Measurements from ENCODE around the gene EPB41. TPM values are rescaled to one million over a fixed set of nuclear protein-coding genes. Genes with fewer than 3 reads are reported as not detected.
"Not testable (repeated sequence)": the region's sequence is repeated elsewhere in the genome, so short reads cannot be mapped to it uniquely, and the experiment has no call there.

Gene EPB41
- polyA plus RNA-seq, 2 of the 4 experiments (the other 2 are of a cell fraction): 4.9 to 12.8 TPM

DNA sequence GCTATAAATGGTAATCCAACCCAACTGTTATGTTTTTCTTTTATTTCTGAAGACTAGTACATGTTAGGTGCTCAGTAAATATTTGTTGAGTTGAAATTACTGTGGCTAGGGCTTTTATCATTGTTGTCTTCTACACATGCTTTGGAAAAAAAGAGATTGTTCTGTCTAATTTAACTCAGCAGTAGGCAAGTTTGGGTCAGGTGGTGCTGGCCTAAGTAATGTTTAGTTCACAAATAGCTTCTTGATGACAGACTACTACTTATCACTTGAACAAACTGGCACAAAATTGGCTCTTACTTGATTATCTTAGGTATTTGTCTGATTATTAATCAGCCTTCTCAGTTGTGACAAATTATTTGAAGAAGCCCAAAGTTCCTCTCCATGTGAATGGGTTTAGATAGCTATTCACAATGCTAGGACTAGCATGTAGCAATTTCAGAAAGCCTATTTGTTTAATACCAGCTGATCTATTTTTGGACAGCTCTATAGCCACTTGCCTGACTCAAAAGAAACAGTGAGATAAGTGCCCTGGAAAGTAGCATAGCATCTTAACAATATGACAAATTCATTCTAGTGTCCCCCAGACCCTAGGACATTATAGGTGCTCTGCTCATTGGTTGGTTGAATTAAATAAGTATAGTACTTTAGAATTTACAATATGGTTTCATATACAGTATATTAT lies 176.7 kb downstream of the EPB41 start:
- ChIA-PET POLR2A (no interaction called here), CTCF (no interaction called here)
- no peak overlapping the region for H3K4me3 ChIP-seq
- H3K9me3 ChIP-seq: no peaks in the 10 kb centered on the region
- H3K27ac ChIP-seq: no peak overlapping the region
- DNase-seq (ENCODE audit: low read depth in 1 of 2, low spot score in 1 of 2): no peak
- no peak overlapping the region for H3K4me2 ChIP-seq
- TF ChIP-seq, protein P1, sequence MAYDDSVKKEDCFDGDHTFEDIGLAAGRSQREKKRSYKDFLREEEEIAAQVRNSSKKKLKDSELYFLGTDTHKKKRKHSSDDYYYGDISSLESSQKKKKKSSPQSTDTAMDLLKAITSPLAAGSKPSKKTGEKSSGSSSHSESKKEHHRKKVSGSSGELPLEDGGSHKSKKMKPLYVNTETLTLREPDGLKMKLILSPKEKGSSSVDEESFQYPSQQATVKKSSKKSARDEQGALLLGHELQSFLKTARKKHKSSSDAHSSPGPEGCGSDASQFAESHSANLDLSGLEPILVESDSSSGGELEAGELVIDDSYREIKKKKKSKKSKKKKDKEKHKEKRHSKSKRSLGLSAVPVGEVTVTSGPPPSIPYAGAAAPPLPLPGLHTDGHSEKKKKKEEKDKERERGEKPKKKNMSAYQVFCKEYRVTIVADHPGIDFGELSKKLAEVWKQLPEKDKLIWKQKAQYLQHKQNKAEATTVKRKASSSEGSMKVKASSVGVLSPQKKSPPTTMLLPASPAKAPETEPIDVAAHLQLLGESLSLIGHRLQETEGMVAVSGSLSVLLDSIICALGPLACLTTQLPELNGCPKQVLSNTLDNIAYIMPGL (CRISPR knock-in tag; IDR thresholded peaks at IDR 0.05; ENCODE audit: borderline replicate concordance): no peak
- no peak for TF ChIP-seq HOXB5 (CRISPR knock-in tag; IDR thresholded peaks at IDR 0.05)
- TF ChIP-seq SMC3 (IDR thresholded peaks at IDR 0.05): no peak
- TF ChIP-seq ZNF302 (CRISPR knock-in tag; IDR thresholded peaks at IDR 0.05): no peak
- no peak for TF ChIP-seq EP300 (IDR thresholded peaks at IDR 0.05)
- TF ChIP-seq, protein P2, sequence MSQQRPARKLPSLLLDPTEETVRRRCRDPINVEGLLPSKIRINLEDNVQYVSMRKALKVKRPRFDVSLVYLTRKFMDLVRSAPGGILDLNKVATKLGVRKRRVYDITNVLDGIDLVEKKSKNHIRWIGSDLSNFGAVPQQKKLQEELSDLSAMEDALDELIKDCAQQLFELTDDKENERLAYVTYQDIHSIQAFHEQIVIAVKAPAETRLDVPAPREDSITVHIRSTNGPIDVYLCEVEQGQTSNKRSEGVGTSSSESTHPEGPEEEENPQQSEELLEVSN (IDR thresholded peaks at IDR 0.05; ENCODE audit: borderline replicate concordance, low read depth): no peak
- no peak for FAIRE-seq
- no peak for ATAC-seq
- H3K4me1 ChIP-seq: no peaks in the 10 kb centered on the region

DNA sequence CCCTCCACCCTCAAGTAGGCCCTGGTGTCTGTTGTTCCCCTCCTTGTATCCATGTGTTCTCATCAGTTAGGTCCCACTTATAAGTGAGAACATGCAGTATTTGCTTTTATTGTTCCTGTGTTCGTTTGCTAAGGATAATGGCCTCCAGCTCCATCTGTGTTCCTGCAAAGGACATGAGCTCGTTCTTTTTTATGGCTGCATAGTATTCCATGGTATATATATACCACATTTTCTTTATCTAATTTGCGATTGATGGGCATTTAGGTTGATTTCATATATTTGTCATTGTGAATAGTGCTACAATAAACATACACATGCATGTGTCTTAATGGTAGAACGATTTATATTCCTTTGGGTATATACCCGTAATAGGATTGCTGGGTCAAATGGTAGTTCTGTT lies 178.3 kb downstream of the EPB41 start:
- H3K4me2 ChIP-seq; ATAC-seq; FAIRE-seq; H3K4me1 ChIP-seq; DNase-seq (ENCODE audit: low read depth in 1 of 2, low spot score in 1 of 2); CTCF ChIA-PET; H3K27ac ChIP-seq; POLR2A ChIA-PET; H3K9me3 ChIP-seq; H3K4me3 ChIP-seq: not testable (repeated sequence)
- WGBS (ENCODE audit: missing lambda C conversion rate): 53% methylated on average over 5 of the region's 5 CpGs

DNA sequence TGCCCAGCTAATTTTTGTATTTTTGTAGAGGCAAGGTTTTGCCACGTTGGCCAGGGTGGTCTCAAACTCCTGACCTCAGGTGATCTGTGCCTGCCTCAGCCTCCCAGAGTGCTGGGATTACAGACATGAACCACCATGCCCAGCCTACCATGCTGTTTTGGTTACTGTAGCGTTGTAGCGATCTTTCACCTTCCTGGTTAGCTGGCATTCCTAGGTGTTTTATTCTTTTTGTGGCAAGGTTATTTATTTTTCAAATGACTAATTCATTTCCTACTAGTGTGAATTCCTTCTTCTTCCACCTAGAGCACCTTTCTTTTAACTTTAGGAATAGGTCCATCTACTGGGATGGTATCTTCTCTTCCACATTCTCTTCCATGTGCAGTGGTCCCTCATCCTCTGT lies 180.1 kb downstream of the EPB41 start:
- FAIRE-seq (no peak), ATAC-seq (no peak), DNase-seq (ENCODE audit: low read depth in 1 of 2, low spot score in 1 of 2) (no peak)
- no peaks in the 10 kb centered on the region for H3K9me3 ChIP-seq
- POLR2A ChIA-PET: no interaction called here
- CTCF ChIA-PET: no interaction called here
- H3K4me3 ChIP-seq: no peak overlapping the region
- H3K4me1 ChIP-seq: no peaks in the 10 kb centered on the region
- TF ChIP-seq ESRRA (IDR thresholded peaks at IDR 0.05; ENCODE audit: borderline replicate concordance, low read length): no peak
- TF ChIP-seq CHD4 (IDR thresholded peaks at IDR 0.05; ENCODE audit: borderline replicate concordance): no peak
- no peak for TF ChIP-seq TP53 (CRISPR knock-in tag; IDR thresholded peaks at IDR 0.05)
- TF ChIP-seq MAFK (IDR thresholded peaks at IDR 0.05; ENCODE audit: partially characterized antibody): no peak
- no peak for TF ChIP-seq SREBF2 (IDR thresholded peaks at IDR 0.05)
- no peak for TF ChIP-seq CBX8 (IDR thresholded peaks at IDR 0.05)
- TF ChIP-seq CBX2 (IDR thresholded peaks at IDR 0.05; ENCODE audit: borderline replicate concordance, low read depth): no peak
- TF ChIP-seq HOXB13 (CRISPR knock-in tag; IDR thresholded peaks at IDR 0.05; ENCODE audit: low read depth): no peak
- TF ChIP-seq ZSCAN20 (CRISPR knock-in tag; IDR thresholded peaks at IDR 0.05): no peak
- TF ChIP-seq CHD2 (IDR thresholded peaks at IDR 0.05; ENCODE audit: low read length, partially characterized antibody): no peak
- no peak for TF ChIP-seq RNF2 (IDR thresholded peaks at IDR 0.05; ENCODE audit: borderline replicate concordance, low read depth)
- TF ChIP-seq FOXS1 (CRISPR knock-in tag; IDR thresholded peaks at IDR 0.05): no peak
- TF ChIP-seq RCOR1 (IDR thresholded peaks at IDR 0.05; ENCODE audit: low read depth, low read length): no peak
- TF ChIP-seq HOXA7 (CRISPR knock-in tag; IDR thresholded peaks at IDR 0.05): no peak
- H3K27ac ChIP-seq: no peak overlapping the region
- no peak overlapping the region for H3K4me2 ChIP-seq
- 81% methylated on average over 3 of the region's 3 CpGs for WGBS (ENCODE audit: missing lambda C conversion rate)

Data from A549 (cell line).